IMR-90 (cell line): ENCODE results near the gene DPH7. TPM values are rescaled to one million over a fixed set of nuclear protein-coding genes. Genes with fewer than 3 reads are reported as not detected.

Experiments
- ATAC-seq: fragments of 200-7000 bp; cut with Tn5 transposase; 2 replicates; pipeline ENCODE4 v1.9.1; 2020; ENCODE audit warnings: low read depth, mild to moderate bottlenecking, moderate library complexity
- BruUV-seq: library from RNA; stranded (reverse); fragments of 400-500 nt; replicated peaks from 2 replicates; lab custom pipeline; 2021; lab: Mats Ljungman, UMichigan
- CTCF ChIA-PET: fragments of 300-600 bp; formaldehyde crosslinking; extraction: SDS; loops from one replicate; lab custom pipeline; 2021; ENCODE audit warnings: antibody characterized with exemption; lab: Yijun Ruan, JAX
- POLR2A ChIA-PET: fragments of 300-600 bp; sonication (Branson Sonifier 250); formaldehyde crosslinking; loops from one replicate; lab custom pipeline; 2022; ENCODE audit warnings: antibody characterized with exemption; ENCODE audit not compliant: unreplicated experiment; lab: Charles Lee
- DNase-seq: peaks from one replicate; pipeline ENCODE4 v3.0.0; 2013
- H2AFZ ChIP-seq: replicated peaks from 2 replicates; pipeline ENCODE3; 2013; ENCODE audit warnings: low read length, mild to moderate bottlenecking; ENCODE audit not compliant: poor library complexity
- H2AK5ac ChIP-seq: 2 replicates; pipeline ENCODE4 v1.6.1; 2013; ENCODE audit warnings: low read depth, low read length, inconsistent platforms
- H2AK9ac ChIP-seq: replicated peaks from 2 replicates; pipeline ENCODE3; 2013; ENCODE audit warnings: mild to moderate bottlenecking, low read depth, low read length, moderate library complexity; ENCODE audit not compliant: poor library complexity
- H2BK120ac ChIP-seq: 2 replicates; pipeline ENCODE4 v1.6.1; 2013; ENCODE audit warnings: low read depth, low read length, inconsistent platforms
- H2BK15ac ChIP-seq: 3 replicates; pipeline ENCODE4 v1.6.1; 2013; ENCODE audit warnings: low read depth, low read length, inconsistent platforms
- H2BK20ac ChIP-seq: 2 replicates; pipeline ENCODE4 v1.6.1; 2013; ENCODE audit warnings: low read depth, mild to moderate bottlenecking, inconsistent platforms, low read length, moderate library complexity
- H2BK5ac ChIP-seq: 2 replicates; pipeline ENCODE4 v1.6.1; 2013; ENCODE audit warnings: mild to moderate bottlenecking, low read depth, low read length, inconsistent platforms; ENCODE audit not compliant: poor library complexity, severe bottlenecking
- H3K14ac ChIP-seq: replicated peaks from 2 replicates; pipeline ENCODE4 v1.6.1; 2013; ENCODE audit warnings: low read depth, low read length, inconsistent platforms
- H3K18ac ChIP-seq: 2 replicates; pipeline ENCODE4 v1.6.1; 2013; ENCODE audit warnings: low read depth, low read length, control low read depth
- H3K23ac ChIP-seq: 2 replicates; pipeline ENCODE4 v1.6.1; 2013; ENCODE audit warnings: low read depth, low read length, inconsistent platforms
- H3K27ac ChIP-seq: 2 replicates; pipeline ENCODE4 v1.5.1; 2013; ENCODE audit warnings: mild to moderate bottlenecking, control low read depth, low read length; ENCODE audit not compliant: insufficient read depth
- H3K27me3 ChIP-seq: 2 replicates; pipeline ENCODE4 v1.6.1; 2013; ENCODE audit warnings: low read length; ENCODE audit not compliant: control insufficient read depth, insufficient read depth
- H3K36me3 ChIP-seq: 2 replicates; pipeline ENCODE4 v1.6.1; 2013; ENCODE audit warnings: low read length, mixed read lengths; ENCODE audit not compliant: control insufficient read depth, insufficient read depth
- H3K4ac ChIP-seq: 2 replicates; pipeline ENCODE4 v1.6.1; 2013; ENCODE audit warnings: low read depth, low read length, inconsistent platforms
- H3K4me1 ChIP-seq: 2 replicates; pipeline ENCODE4 v1.6.1; 2013; ENCODE audit warnings: low read length, mixed read lengths; ENCODE audit not compliant: control insufficient read depth, insufficient read depth
- H3K4me2 ChIP-seq: 2 replicates; pipeline ENCODE4 v1.6.1; 2013; ENCODE audit warnings: low read depth, mild to moderate bottlenecking, control low read depth, low read length, moderate library complexity
- H3K4me3 ChIP-seq: 2 replicates; pipeline ENCODE4 v1.5.1; 2013; ENCODE audit warnings: low read depth, mild to moderate bottlenecking, control low read depth, low read length, moderate library complexity; ENCODE audit not compliant: insufficient read depth
- H3K56ac ChIP-seq: 2 replicates; pipeline ENCODE4 v1.6.1; 2013; ENCODE audit warnings: low read length, inconsistent platforms; ENCODE audit not compliant: insufficient read depth; ENCODE audit errors: extremely low read depth
- H3K79me1 ChIP-seq, 2 experiments: 2 replicates each; pipeline ENCODE4 v1.6.1; 2013; ENCODE audit warnings: low read length in 2 of 2, inconsistent platforms in 1 of 2, low read depth in 1 of 2
- H3K9ac ChIP-seq: 2 replicates; pipeline ENCODE4 v1.6.1; 2013; ENCODE audit warnings: low read depth, low read length, control low read depth
- H3K9me1 ChIP-seq: 2 replicates; pipeline ENCODE4 v1.6.1; 2013; ENCODE audit warnings: low read length, inconsistent platforms; ENCODE audit not compliant: insufficient read depth
- H3K9me3 ChIP-seq: 2 replicates; pipeline ENCODE4 v1.6.1; 2013; ENCODE audit warnings: low read length; ENCODE audit not compliant: control insufficient read depth, insufficient read depth
- H4K20me1 ChIP-seq: 2 replicates; pipeline ENCODE4 v1.6.1; 2013; ENCODE audit warnings: low read length, inconsistent platforms; ENCODE audit not compliant: insufficient read depth
- H4K5ac ChIP-seq: 2 replicates; pipeline ENCODE4 v1.6.1; 2013; ENCODE audit warnings: mild to moderate bottlenecking, low read depth, low read length, control low read depth
- H4K8ac ChIP-seq, 2 experiments: 2 replicates each; pipeline ENCODE4 v1.6.1; 2013; ENCODE audit warnings: low read depth in 2 of 2, low read length in 2 of 2, control low read depth in 1 of 2, inconsistent platforms in 1 of 2
- H4K91ac ChIP-seq: 2 replicates; pipeline ENCODE4 v1.6.1; 2013; ENCODE audit warnings: low read depth, low read length, inconsistent platforms; ENCODE audit not compliant: insufficient read depth
- RCOR1 ChIP-seq: IDR thresholded peaks from 2 replicates; pipeline ENCODE4 v1.6.1; 2012; ENCODE audit warnings: mild to moderate bottlenecking, low read length, improper control_type of control experiment; ENCODE audit not compliant: insufficient replicate concordance
- WGBS, 2 experiments: methylation state at CpG; one replicate each; pipeline versions ENCODE4 v1.1.5 to v1.1.7; 2013; ENCODE audit warnings: missing lambda C conversion rate in 2 of 2; ENCODE audit not compliant: insufficient read length in 1 of 2; ENCODE audit errors: extremely low coverage in 2 of 2; 5-methylcytosine and 5-hydroxymethylcytosine counted together
- dilution Hi-C: fragments of 300-500 bp; cut with HindIII; formaldehyde crosslinking; loops from one replicate; pipeline ENCODE4 v1.14.3; 2018; ENCODE audit warnings: low sequenced_read_pairs; ENCODE audit not compliant: unreplicated experiment
- in situ Hi-C: fragments of 300-500 bp; cut with MboI; formaldehyde crosslinking; loops from 3 replicates; pipeline ENCODE4 v1.14.3; 2019; ENCODE audit warnings: low sequenced_read_pairs, inconsistent platforms, mixed read lengths
- intact Hi-C: fragments of 100-400 bp; cut with micrococcal nuclease; formaldehyde crosslinking; loops from 2 replicates; pipeline ENCODE4 v1.10.0; 2022
- polyA plus RNA-seq, 3 experiments: library from polyadenylated mRNA; depleted of rRNA; stranded (reverse); fragments of >200 nt; gene quantifications; 2 replicates each; pipeline ENCODE4 v1.2.3, GENCODE V29; 2012; ENCODE audit warnings: low replicate concordance in 1 of 3
- total RNA-seq: library from RNA; depleted of rRNA; stranded (reverse); fragments of >200 nt; gene quantifications from 2 replicates; pipeline ENCODE4 v1.2.3, GENCODE V29; 2012
- TF ChIP-seq, protein P1 (sequence below): fragments of 150-350 bp; IDR thresholded peaks from 2 replicates; pipeline ENCODE4 v1.6.1; 2017; ENCODE audit warnings: mild to moderate bottlenecking, antibody characterized with exemption, low read length, low read depth

The DPH7 gene
- total and polyA plus RNA-seq, 2 of the 4 experiments (the other 2 are of a cell fraction): 12.5 to 33.7 TPM

GRCh38 chr9:137515338-137515724, 63.4 kb downstream of the DPH7 start:
- Histone ChIP-seq H3K18ac (no peak overlapping the region), H3K27me3 (no peaks in the 10 kb centered on the region), H3K79me1 (no peaks in the 10 kb centered on the region), H3K4ac (no peak overlapping the region), H4K5ac (no peak overlapping the region), H3K36me3 (no peaks in the 10 kb centered on the region), H3K4me2 (no peak overlapping the region), H2BK20ac (no peak overlapping the region), H4K20me1 (no peaks in the 10 kb centered on the region), H3K56ac (no peak overlapping the region), H3K27ac (no peak overlapping the region), H3K23ac (no peak overlapping the region), H3K4me3 (no peak overlapping the region), H2BK5ac (no peak overlapping the region), H4K8ac (no peak overlapping the region), H3K9me3 (no peaks in the 10 kb centered on the region), H2BK120ac (no peak overlapping the region), H3K4me1 (no peaks in the 10 kb centered on the region), H3K14ac (no peak overlapping the region), H4K91ac (no peak overlapping the region), H3K9ac (no peak overlapping the region), H2AK5ac (no peak overlapping the region), H3K9me1 (no peaks in the 10 kb centered on the region), H2AK9ac (no peak overlapping the region), H2AFZ (no peak overlapping the region), H2BK15ac (no peak overlapping the region)
- in situ Hi-C loops (no loop called here), dilution Hi-C loops (no loop called here), intact Hi-C loops (no loop called here)
- 78% methylated on average over 13 of the region's 23 CpGs; no CpG with 5 or more reads in 1 of the 2 experiments for WGBS, 2 experiments
- TF ChIP-seq, protein P1, sequence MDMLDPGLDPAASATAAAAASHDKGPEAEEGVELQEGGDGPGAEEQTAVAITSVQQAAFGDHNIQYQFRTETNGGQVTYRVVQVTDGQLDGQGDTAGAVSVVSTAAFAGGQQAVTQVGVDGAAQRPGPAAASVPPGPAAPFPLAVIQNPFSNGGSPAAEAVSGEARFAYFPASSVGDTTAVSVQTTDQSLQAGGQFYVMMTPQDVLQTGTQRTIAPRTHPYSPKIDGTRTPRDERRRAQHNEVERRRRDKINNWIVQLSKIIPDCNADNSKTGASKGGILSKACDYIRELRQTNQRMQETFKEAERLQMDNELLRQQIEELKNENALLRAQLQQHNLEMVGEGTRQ: no peak
- no peak for TF ChIP-seq RCOR1
- no peak for DNase-seq
- no peak for ATAC-seq
- ChIA-PET POLR2A (no interaction called here), CTCF (no interaction called here)
- no TSS peak for BruUV-seq
